Measurements from ENCODE around the gene HNF1A. TPM values are rescaled to one million over a fixed set of nuclear protein-coding genes. Genes with fewer than 3 reads are reported as not detected.
A peak's percentile ranks its signal among the peaks of the same experiment; 100 is the strongest.

The HNF1A gene
- total RNA-seq, 1 experiment from 2014 or later = not detected

GRCh38 chr12:120955232-120955631 is 23.1 kb upstream of the HNF1A start:
- no peak overlapping the region for H3K9ac ChIP-seq (ENCODE audit: low read length)
- no peak overlapping the region for H3K4me3 ChIP-seq (replicated peaks in 1 of 2; ENCODE audit: low read depth in 1 of 2, low read length in 2 of 2)
- no peaks in the 10 kb centered on the region for H3K79me2 ChIP-seq (ENCODE audit: insufficient read depth, low read length)
- ATAC-seq (peak; percentile 97), DNase-seq (ENCODE audit: low read depth, low spot score) (peak; percentile 80)
- ChIA-PET CTCF (interaction anchor here (1.5 to 3.0 kb wide), 2 partner anchors 12 to 16 kb away, joined by 8 to 16 read pairs; no protein-coding TSS in a partner anchor), RAD21 (ENCODE audit: low non-redundant PET in 1 of 2, low total read pairs in 2 of 2, uncharacterized antibody in 2 of 2, unreplicated experiment in 2 of 2) (no interaction called here), POLR2A (interaction anchor here (0.9 to 1.8 kb wide), 5 partner anchors 11 to 374 kb away, joined by 4 to 8 read pairs (median 7); partner anchors contain the start of gene POP5)
- no peaks in the 10 kb centered on the region for H3K27me3 ChIP-seq (ENCODE audit: insufficient read depth, low read length)
- no peaks in the 10 kb centered on the region for H3K36me3 ChIP-seq (ENCODE audit: control insufficient read depth in 1 of 2, insufficient read depth in 2 of 2, low read length in 2 of 2)
- TF ChIP-seq CTCF (IDR thresholded peaks at IDR 0.05 in 2 of 3, conservative IDR thresholded peaks at IDR 0.05 in 1 of 3; ENCODE audit: borderline replicate concordance in 1 of 3, insufficient read depth in 1 of 3, low read depth in 2 of 3, low read length in 2 of 3) (no peak), SP1 (IDR thresholded peaks at IDR 0.05; ENCODE audit: low read depth) (peak; percentile 67), POLR2AphosphoS5 (IDR thresholded peaks at IDR 0.05; ENCODE audit: low read depth, low read length) (peak; percentile 48; the same call in 1 of the 2 replicates)
- intact Hi-C loops (cut with micrococcal nuclease) = no loop called here
- peak overlapping the region; percentile 32 for H3K4me2 ChIP-seq (ENCODE audit: low read length)
- peaks cover 12 to 39% of the 10 kb centered on the region in 2 experiments; a peak in 3 of 4 replicates for H3K4me1 ChIP-seq (ENCODE audit: control insufficient read depth in 1 of 2, insufficient read depth in 2 of 2, low read length in 2 of 2)
- no peak overlapping the region for H3K27ac ChIP-seq (ENCODE audit: low read depth, low read length)
- H4K20me1 ChIP-seq (ENCODE audit: insufficient read depth) = no peaks in the 10 kb centered on the region
- no peaks in the 10 kb centered on the region for H3K9me3 ChIP-seq (ENCODE audit: control insufficient read depth in 1 of 2, insufficient read depth in 1 of 2, low read depth in 1 of 2, low read length in 2 of 2)
- H2AFZ ChIP-seq (ENCODE audit: low read depth, low read length, poor library complexity, severe bottlenecking) = peak overlapping the region; percentile 19
- no peaks in the 10 kb centered on the region for H3K9me2 ChIP-seq (ENCODE audit: insufficient read depth)
- no TSS peak for BruUV-seq (replicated peaks)

GRCh38 chr12:120956579-120957300 is 21.6 kb upstream of the HNF1A start:
- H3K4me1 ChIP-seq (ENCODE audit: control insufficient read depth in 1 of 2, insufficient read depth in 2 of 2, low read length in 2 of 2) = peaks cover 12 to 54% of the 10 kb centered on the region in 2 experiments; a peak in 3 of 4 replicates
- intact Hi-C loops (cut with micrococcal nuclease) = no loop called here
- H3K4me2 ChIP-seq (ENCODE audit: low read length) = no peak overlapping the region
- RAD21 ChIA-PET (ENCODE audit: low non-redundant PET in 1 of 2, low total read pairs in 2 of 2, uncharacterized antibody in 2 of 2, unreplicated experiment in 2 of 2) = no interaction called here
- no peak for DNase-seq (ENCODE audit: low read depth, low spot score)
- ATAC-seq = no peak
- no peak for TF ChIP-seq ZFX (IDR thresholded peaks at IDR 0.05)
- no peak for TF ChIP-seq YY1 (IDR thresholded peaks at IDR 0.05; ENCODE audit: extremely low read depth, insufficient replicate concordance, low read depth, low read length)
- TF ChIP-seq ATF3 (IDR thresholded peaks at IDR 0.05) = no peak
- TF ChIP-seq EGR1 (IDR thresholded peaks at IDR 0.05; ENCODE audit: low read depth) = no peak
- no peak for TF ChIP-seq RAD21 (IDR thresholded peaks at IDR 0.05; ENCODE audit: low read depth)
- TF ChIP-seq TCF7L2 (IDR thresholded peaks at IDR 0.05; ENCODE audit: borderline replicate concordance, extremely low read depth, insufficient read depth, insufficient read length) = no peak
- no peak for TF ChIP-seq FOSL1 (IDR thresholded peaks at IDR 0.05; ENCODE audit: low read depth)
- TF ChIP-seq EZH2phosphoT487 (IDR thresholded peaks at IDR 0.05; ENCODE audit: borderline replicate concordance) = no peak
- no peak for TF ChIP-seq EZH2 (IDR thresholded peaks at IDR 0.05)
- TF ChIP-seq ZNF274 (IDR thresholded peaks at IDR 0.05; ENCODE audit: low read depth, low read length) = no peak
- no peak for TF ChIP-seq POLR2A (IDR thresholded peaks at IDR 0.05; ENCODE audit: borderline replicate concordance, extremely low read depth, insufficient read depth, insufficient read length)
- no peak for TF ChIP-seq JUND (IDR thresholded peaks at IDR 0.05)
- no peak overlapping the region for H3K27ac ChIP-seq (ENCODE audit: low read depth, low read length)
- H2AFZ ChIP-seq (ENCODE audit: low read depth, low read length, poor library complexity, severe bottlenecking) = no peak overlapping the region
- H3K27me3 ChIP-seq (ENCODE audit: insufficient read depth, low read length) = no peaks in the 10 kb centered on the region
- POLR2A ChIA-PET = interaction anchor here (1.0 to 1.8 kb wide), 2 partner anchors 10 to 15 kb away, joined by 3 to 8 read pairs; no protein-coding TSS in a partner anchor
- no TSS peak for BruUV-seq (replicated peaks)
- H3K9me2 ChIP-seq (ENCODE audit: insufficient read depth) = no peaks in the 10 kb centered on the region
- H3K36me3 ChIP-seq (ENCODE audit: control insufficient read depth in 1 of 2, insufficient read depth in 2 of 2, low read length in 2 of 2) = no peaks in the 10 kb centered on the region
- CTCF ChIA-PET = no interaction called here
- no peaks in the 10 kb centered on the region for H4K20me1 ChIP-seq (ENCODE audit: insufficient read depth)
- no peaks in the 10 kb centered on the region for H3K9me3 ChIP-seq (ENCODE audit: control insufficient read depth in 1 of 2, insufficient read depth in 1 of 2, low read depth in 1 of 2, low read length in 2 of 2)
- no peak overlapping the region for H3K9ac ChIP-seq (ENCODE audit: low read length)
- no peaks in the 10 kb centered on the region for H3K79me2 ChIP-seq (ENCODE audit: insufficient read depth, low read length)
- no peak overlapping the region for H3K4me3 ChIP-seq (replicated peaks in 1 of 2; ENCODE audit: low read depth in 1 of 2, low read length in 2 of 2)
